Kidney (tissue), 14 donors: ENCODE results near the gene AK3. TPM values are rescaled to one million over a fixed set of nuclear protein-coding genes. Genes with fewer than 3 reads are reported as not detected.

Experiments
- DNase-seq, 5 donors: peaks; one replicate each; pipeline ENCODE4 v3.0.0-alpha.2; 2013 to 2020
- FAIRE-seq: peaks from 2 replicates; lab custom pipeline; 2012; peaks lifted over from hg19 to GRCh38; lab: Jason Lieb, UNC
- H3K27ac ChIP-seq, 2 donors: one replicate each; pipeline ENCODE4 v1.7.0; 2013; ENCODE audit warnings: low read depth in 2 of 2, low read length in 2 of 2, inconsistent platforms in 1 of 2
- H3K27me3 ChIP-seq: one replicate; pipeline ENCODE4 v1.7.1; 2013; ENCODE audit warnings: low read length, inconsistent platforms; ENCODE audit not compliant: control insufficient read depth, insufficient read depth
- H3K36me3 ChIP-seq, 3 donors: one replicate each; pipeline versions ENCODE4 v1.7.0 to v1.7.1; 2013; ENCODE audit warnings: low read length in 3 of 3, control low read depth in 1 of 3, inconsistent platforms in 1 of 3; ENCODE audit not compliant: insufficient read depth in 3 of 3, control insufficient read depth in 2 of 3
- H3K4me1 ChIP-seq, 3 donors: one replicate each; pipeline versions ENCODE4 v1.7.0 to v1.7.1; 2013; ENCODE audit warnings: low read length in 3 of 3, inconsistent platforms in 1 of 3, low read depth in 1 of 3; ENCODE audit not compliant: control insufficient read depth in 2 of 3, insufficient read depth in 2 of 3
- H3K4me3 ChIP-seq, 3 donors: one replicate each; pipeline versions ENCODE4 v1.7.0 to v1.8.1; 2013; ENCODE audit warnings: low read length in 3 of 3, control low read depth in 1 of 3, inconsistent platforms in 1 of 3
- H3K9ac ChIP-seq, 3 donors: one replicate each; pipeline versions ENCODE4 v1.7.0 to v1.7.1; 2013; ENCODE audit warnings: low read length in 3 of 3, control low read depth in 1 of 3, inconsistent platforms in 1 of 3
- H3K9me3 ChIP-seq, 3 donors: one replicate each; pipeline versions ENCODE4 v1.7.0 to v1.7.1; 2013; ENCODE audit warnings: low read length in 3 of 3, control low read depth in 1 of 3, inconsistent platforms in 1 of 3; ENCODE audit not compliant: control insufficient read depth in 2 of 3, insufficient read depth in 1 of 3
- CTCF ChIP-seq: IDR thresholded peaks from 3 replicates; pipeline ENCODE4 v1.5.1; 2012; ENCODE audit warnings: mild to moderate bottlenecking, moderate library complexity, borderline replicate concordance; ENCODE audit not compliant: insufficient read depth; ENCODE audit errors: extremely low read depth
- intact Hi-C: fragments of 100-400 bp; cut with DNase I; formaldehyde crosslinking; loops from one replicate; pipeline ENCODE4 v1.11.1; 2022
- polyA plus RNA-seq: library from polyadenylated mRNA; stranded (reverse); fragments of 350-450 nt; fragmentation: Illumina TruSeq; extraction: RNeasy Lipid Tissue Mini Kit (QIAGEN cat#74804); gene quantifications from one replicate; pipeline ENCODE4 v1.2.3, GENCODE V29; 2014; ENCODE audit warnings: low read depth, low replicate concordance; ENCODE audit not compliant: insufficient read depth
- total RNA-seq: library from RNA; stranded (reverse); fragmentation: NEBNext Ultra II Directional; extraction: Animal tissue kit (Norgen Biotek cat#: 25700); gene quantifications from one replicate; pipeline ENCODE4 v1.2.1, GENCODE V29; 2021
- donor health status: control.
- donor health status: control.
- donor health status: control.
- donor health status: control.
- donor health status: control.
- donor health status: DM: yes; HTN: yes; CAD: no.
- donor health status: Normal renal cell carcinoma (clear cell type).

AK3 gene
- total and polyA plus RNA-seq, 2 donors from 2014 or later = 70.9 to 93.5 TPM

DNA sequence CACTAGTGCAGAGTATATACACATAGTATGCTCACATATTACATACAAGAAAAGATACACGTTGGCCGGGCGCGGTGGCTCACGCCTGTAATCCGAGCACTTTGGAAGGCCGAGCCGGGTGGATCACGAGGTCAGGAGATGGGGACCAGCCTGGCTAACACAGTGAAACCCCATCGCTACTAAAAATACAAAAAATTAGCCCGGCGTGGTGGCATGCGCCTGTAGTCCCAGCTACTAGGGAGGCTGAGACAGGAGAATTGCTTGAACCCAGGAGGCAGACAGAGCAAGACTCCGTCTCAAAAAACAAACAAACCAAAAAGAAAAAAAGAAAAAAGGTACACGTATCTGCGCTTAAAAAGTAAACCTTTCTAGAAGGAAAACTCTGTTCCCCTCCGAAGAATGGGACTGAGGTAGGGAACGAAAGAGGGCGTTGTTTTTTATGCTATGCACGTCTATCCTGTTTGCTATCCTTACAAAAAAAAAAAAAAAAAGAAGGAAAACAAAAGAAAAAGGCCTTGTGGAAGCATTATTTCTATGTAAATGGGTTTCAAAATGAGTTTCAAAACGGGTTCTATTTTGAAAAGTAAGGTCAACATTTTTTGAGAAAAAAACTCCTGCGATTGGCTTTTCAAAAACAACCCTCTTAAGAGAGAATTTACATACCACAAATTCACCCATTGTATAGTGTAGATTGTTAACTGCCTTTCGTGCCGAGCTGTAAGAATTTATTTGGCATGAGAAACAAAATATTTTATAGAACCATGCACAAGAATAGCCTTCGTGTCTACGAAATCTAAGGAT, 1.2 kb downstream of the AK3 start:
- H3K9ac ChIP-seq = peak overlapping the region; percentile 31 to 93 (median 86)
- H3K9me3 ChIP-seq = no peaks in the 10 kb centered on the region
- DNase-seq (peak in 3 of 5 donors; percentile 19 to 56 (median 29)), FAIRE-seq (no peak)
- peak overlapping the region; percentile 98 to 99 for H3K27ac ChIP-seq
- no peaks in the 10 kb centered on the region for H3K36me3 ChIP-seq
- H3K27me3 ChIP-seq = no peaks in the 10 kb centered on the region
- intact Hi-C loops = no loop called here
- peak overlapping the region; percentile 82 to 96 (median 85) for H3K4me3 ChIP-seq
- peaks cover 0 to 14% (median 5%) of the 10 kb centered on the region in 3 donors for H3K4me1 ChIP-seq
- no peak for TF ChIP-seq CTCF

GRCh38 chr9:4738866-4739586, 2.0 kb downstream of the AK3 start:
- intact Hi-C loops = no loop called here
- Histone ChIP-seq H3K27ac (peak overlapping the region; percentile 34 to 98), H3K9ac (peak overlapping the region in 1 of 3 donors; percentile 93)

GRCh38 chr9:4734150-4734549, 6.9 kb downstream of the AK3 start:
- no peaks in the 10 kb centered on the region for H3K9me3 ChIP-seq
- no peaks in the 10 kb centered on the region for H3K27me3 ChIP-seq
- intact Hi-C loops = no loop called here
- H3K27ac ChIP-seq = no peak overlapping the region
- no peak for TF ChIP-seq CTCF
- H3K4me1 ChIP-seq = peaks cover 0 to 4% (median 1%) of the 10 kb centered on the region in 3 donors
- FAIRE-seq (no peak), DNase-seq (no peak)
- H3K4me3 ChIP-seq = no peak overlapping the region
- H3K9ac ChIP-seq = no peak overlapping the region
- no peaks in the 10 kb centered on the region for H3K36me3 ChIP-seq

More at GRCh38 chr9:4738866-4739586, 2.0 kb downstream of the AK3 start:
- DNase-seq (no peak), FAIRE-seq (no peak)
- no peaks in the 10 kb centered on the region for H3K27me3 ChIP-seq
- TF ChIP-seq CTCF = no peak
- H3K4me3 ChIP-seq = peak overlapping the region; percentile 5 to 96 (median 82)
- no peaks in the 10 kb centered on the region for H3K9me3 ChIP-seq
- H3K36me3 ChIP-seq = no peaks in the 10 kb centered on the region
- H3K4me1 ChIP-seq = peaks cover 0 to 14% (median 5%) of the 10 kb centered on the region in 3 donors
